Testis (tissue), 3 donors: Measurements from ENCODE around the gene RGS7. TPM values are rescaled to one million over a fixed set of nuclear protein-coding genes. Genes with fewer than 3 reads are reported as not detected.

Experiments
- DNase-seq: peaks from one replicate; pipeline ENCODE4 v3.0.0-alpha.2; 2019
- H3K27ac ChIP-seq, 2 donors: fragments of 200-600 bp; sonication (generic); one replicate each; pipeline ENCODE4 v1.5.1; 2019
- H3K27me3 ChIP-seq: fragments of 200-600 bp; sonication (generic); one replicate; pipeline ENCODE4 v1.5.1; 2019
- H3K36me3 ChIP-seq: fragments of 200-600 bp; sonication (generic); one replicate; pipeline ENCODE4 v1.5.1; 2017; ENCODE audit warnings: low read depth; ENCODE audit errors: missing control alignments
- H3K4me1 ChIP-seq: fragments of 200-600 bp; sonication (generic); one replicate; pipeline ENCODE4 v1.5.1; 2019
- H3K4me3 ChIP-seq, 2 donors: fragments of 200-600 bp; sonication (generic); one replicate each; pipeline ENCODE4 v1.5.1; 2017 to 2019
- H3K9me3 ChIP-seq: fragments of 200-600 bp; sonication (generic); one replicate; pipeline ENCODE4 v1.5.1; 2017
- POLR2A ChIP-seq: fragments of 450-650 bp; IDR thresholded peaks from one replicate; pipeline ENCODE4 v1.6.1; 2017; ENCODE audit warnings: antibody characterized with exemption, mild to moderate bottlenecking, moderate library complexity
- WGBS, 2 donors: methylation state at CpG; one replicate each; pipeline ENCODE4 v1.1.5; 2018; 5-methylcytosine and 5-hydroxymethylcytosine counted together
- intact Hi-C: fragments of 100-400 bp; cut with DNase I; formaldehyde crosslinking; loops from one replicate; pipeline ENCODE4 v1.15.1; 2023; ENCODE audit warnings: low total_unique reads
- polyA plus RNA-seq: library from polyadenylated mRNA; stranded (reverse); fragments of 350-450 nt; fragmentation: Illumina TruSeq; extraction: RNeasy Lipid Tissue Mini Kit (QIAGEN cat#74804); gene quantifications from one replicate; pipeline ENCODE4 v1.2.3, GENCODE V29; 2014; ENCODE audit warnings: low read depth, low replicate concordance; ENCODE audit not compliant: insufficient read depth
- total RNA-seq, 2 donors: library from RNA; depleted of rRNA; stranded (reverse); fragments of >200 nt; gene quantifications; one replicate each; pipeline ENCODE4 v1.2.3, GENCODE V29; 2016
- TF ChIP-seq, protein P1 (sequence below), 3 experiments: fragments of 450-650 bp in 2 of 3; fragments of 200-600 bp in 1 of 3; sonication (generic) in 1 of 3; IDR thresholded peaks; one replicate each; pipeline ENCODE4 v1.5.1; 2016 to 2019; ENCODE audit warnings: antibody characterized with exemption in 3 of 3, mild to moderate bottlenecking in 2 of 3, moderate library complexity in 1 of 3

RGS7 gene
- total and polyA plus RNA-seq, 3 donors from 2014 or later: 5.0 to 6.6 (median 5.4) TPM

DNA sequence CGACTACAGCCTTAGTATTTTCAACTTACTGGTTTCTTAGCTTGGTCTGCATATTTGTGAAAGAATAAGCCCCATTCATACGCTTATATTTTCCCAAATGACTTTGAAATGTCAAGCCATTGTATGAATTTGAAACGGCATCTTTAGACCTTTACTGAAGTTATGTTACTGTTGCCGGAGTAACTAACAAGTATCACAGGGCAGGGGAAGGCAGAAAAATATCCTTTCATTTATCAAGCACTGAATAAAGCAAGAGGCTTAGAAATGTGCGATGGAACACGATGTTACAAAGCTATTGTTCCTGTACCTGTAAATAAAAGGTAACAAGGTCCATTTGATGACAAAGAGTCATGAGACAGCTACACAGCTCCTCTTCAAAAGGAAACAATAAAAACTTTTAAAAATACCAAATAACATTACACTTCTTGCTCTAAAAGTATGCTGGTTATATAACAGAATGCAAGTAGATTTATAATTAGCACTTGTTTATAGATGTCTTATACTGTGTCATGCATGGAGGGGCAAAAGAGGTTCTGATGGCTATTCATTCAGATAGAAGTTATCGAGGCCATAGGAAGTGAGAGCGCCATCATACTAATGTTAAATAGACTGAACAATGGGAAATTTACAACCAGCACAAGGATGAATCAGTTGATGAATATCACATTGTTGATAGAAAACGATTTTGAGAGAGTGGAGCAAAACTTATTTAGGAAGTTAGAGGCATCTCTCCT lies 322.6 kb downstream of the RGS7 start:
- no peak for TF ChIP-seq POLR2A
- TF ChIP-seq, protein P1, sequence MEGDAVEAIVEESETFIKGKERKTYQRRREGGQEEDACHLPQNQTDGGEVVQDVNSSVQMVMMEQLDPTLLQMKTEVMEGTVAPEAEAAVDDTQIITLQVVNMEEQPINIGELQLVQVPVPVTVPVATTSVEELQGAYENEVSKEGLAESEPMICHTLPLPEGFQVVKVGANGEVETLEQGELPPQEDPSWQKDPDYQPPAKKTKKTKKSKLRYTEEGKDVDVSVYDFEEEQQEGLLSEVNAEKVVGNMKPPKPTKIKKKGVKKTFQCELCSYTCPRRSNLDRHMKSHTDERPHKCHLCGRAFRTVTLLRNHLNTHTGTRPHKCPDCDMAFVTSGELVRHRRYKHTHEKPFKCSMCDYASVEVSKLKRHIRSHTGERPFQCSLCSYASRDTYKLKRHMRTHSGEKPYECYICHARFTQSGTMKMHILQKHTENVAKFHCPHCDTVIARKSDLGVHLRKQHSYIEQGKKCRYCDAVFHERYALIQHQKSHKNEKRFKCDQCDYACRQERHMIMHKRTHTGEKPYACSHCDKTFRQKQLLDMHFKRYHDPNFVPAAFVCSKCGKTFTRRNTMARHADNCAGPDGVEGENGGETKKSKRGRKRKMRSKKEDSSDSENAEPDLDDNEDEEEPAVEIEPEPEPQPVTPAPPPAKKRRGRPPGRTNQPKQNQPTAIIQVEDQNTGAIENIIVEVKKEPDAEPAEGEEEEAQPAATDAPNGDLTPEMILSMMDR (IDR thresholded peaks at IDR 0.05): no peak
- no peaks in the 10 kb centered on the region for H3K27me3 ChIP-seq
- H3K4me1 ChIP-seq: no peaks in the 10 kb centered on the region
- WGBS, 2 donors: 76% methylated on average over 9 of the region's 9 CpGs
- intact Hi-C loops: no loop called here
- H3K36me3 ChIP-seq: no peaks in the 10 kb centered on the region
- no peak overlapping the region for H3K4me3 ChIP-seq
- no peaks in the 10 kb centered on the region for H3K9me3 ChIP-seq
- DNase-seq: no peak
- no peak overlapping the region for H3K27ac ChIP-seq

DNA sequence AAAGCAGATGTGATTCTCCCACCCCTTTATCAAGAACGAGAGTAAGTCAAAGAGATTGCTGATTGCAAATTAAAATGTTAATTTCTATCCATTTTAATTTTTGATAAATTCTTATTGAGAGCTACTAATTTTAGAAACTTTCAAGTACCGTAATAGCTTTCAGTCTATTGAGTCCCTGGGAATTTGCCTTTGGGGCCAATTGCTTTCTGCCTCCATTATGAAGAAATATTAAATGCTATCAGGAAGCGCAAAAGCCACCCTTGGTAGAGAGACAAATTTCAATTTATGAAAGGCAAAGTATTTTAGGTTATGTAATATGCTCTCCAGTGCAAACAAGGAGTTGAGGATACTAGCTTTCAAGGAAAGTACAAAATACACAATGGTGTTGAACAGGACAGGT lies 332.2 kb downstream of the RGS7 start:
- no peak overlapping the region for H3K4me3 ChIP-seq
- no peaks in the 10 kb centered on the region for H3K36me3 ChIP-seq
- H3K9me3 ChIP-seq: no peaks in the 10 kb centered on the region
- H3K27me3 ChIP-seq: no peaks in the 10 kb centered on the region
- H3K4me1 ChIP-seq: no peaks in the 10 kb centered on the region
- H3K27ac ChIP-seq: no peak overlapping the region
- intact Hi-C loops: no loop called here
- TF ChIP-seq, protein P1 (IDR thresholded peaks at IDR 0.05): no peak
- no peak for TF ChIP-seq POLR2A
- WGBS, 2 donors: 49 to 56% methylated on average over 3 of the region's 3 CpGs
- no peak for DNase-seq

DNA sequence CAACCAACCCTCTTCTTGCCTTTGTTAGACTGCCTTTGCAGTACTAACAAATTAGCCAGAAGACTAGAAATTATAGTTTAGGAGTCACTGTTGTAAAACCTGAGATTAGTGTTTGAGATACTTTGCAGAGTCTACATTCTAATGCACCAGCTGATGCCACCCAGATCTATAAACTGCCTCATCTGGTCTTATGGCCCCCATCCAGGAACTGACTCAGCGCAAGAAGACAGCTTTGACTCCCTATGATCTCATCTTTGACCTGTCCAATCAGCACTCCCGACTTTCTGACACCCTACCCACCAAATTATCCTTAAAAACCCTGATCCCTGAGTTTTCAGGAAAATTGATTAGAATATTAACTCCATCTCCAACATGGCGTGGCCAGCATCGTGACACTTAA lies 334.6 kb downstream of the RGS7 start:
- Histone ChIP-seq H3K4me3 (no peak overlapping the region), H3K9me3 (no peaks in the 10 kb centered on the region), H3K36me3 (no peaks in the 10 kb centered on the region), H3K27me3 (no peaks in the 10 kb centered on the region), H3K4me1 (no peaks in the 10 kb centered on the region), H3K27ac (no peak overlapping the region)
- DNase-seq: no peak
- TF ChIP-seq POLR2A: no peak
- TF ChIP-seq, protein P1 (IDR thresholded peaks at IDR 0.05): no peak
- WGBS, 2 donors: 86 to 87% methylated on average over 4 of the region's 4 CpGs
- intact Hi-C loops: no loop called here

DNA sequence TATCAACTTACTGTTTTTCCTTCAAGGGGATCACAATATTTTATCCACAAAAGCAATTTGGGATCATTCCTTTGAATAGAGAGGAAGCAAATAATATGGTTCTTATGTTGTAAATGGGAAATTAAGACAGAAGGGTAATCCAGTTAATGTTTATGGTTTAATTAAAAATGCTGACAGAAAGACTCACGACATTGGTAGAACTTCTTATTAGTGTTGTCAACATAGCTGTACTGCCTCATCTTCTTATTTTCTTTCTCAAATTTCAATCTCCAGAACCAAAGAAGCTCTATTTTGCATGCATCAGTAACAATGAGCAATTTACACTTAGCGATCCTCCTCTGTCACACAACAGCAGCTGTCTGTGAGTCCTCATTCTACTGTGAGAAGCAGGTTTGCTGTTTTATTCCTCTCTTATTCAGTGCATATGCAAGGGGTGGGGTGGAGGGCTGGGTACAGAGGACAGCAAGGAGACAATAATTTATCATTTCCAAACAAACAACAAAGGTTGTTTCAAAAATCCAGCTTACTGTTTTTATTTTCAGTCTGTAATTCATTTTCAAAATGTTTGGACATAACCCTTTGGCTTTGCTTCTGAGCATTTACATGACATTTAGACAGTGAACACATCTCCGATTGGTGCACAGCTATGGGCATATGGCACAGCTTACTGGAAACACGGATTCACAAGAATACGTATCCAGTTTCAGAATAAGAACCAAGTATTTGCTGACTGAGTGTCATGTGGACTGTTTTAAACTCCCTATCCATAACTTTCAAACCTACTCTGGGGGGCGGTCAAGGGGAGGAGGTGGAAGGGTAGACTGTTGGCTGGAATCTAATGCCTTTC lies 335.9 kb downstream of the RGS7 start:
- intact Hi-C loops: no loop called here
- WGBS, 2 donors: 83 to 85% methylated on average over 6 of the region's 6 CpGs
- DNase-seq: no peak
- no peak overlapping the region for H3K27ac ChIP-seq
- H3K4me3 ChIP-seq: no peak overlapping the region
- TF ChIP-seq, protein P1 (IDR thresholded peaks at IDR 0.05): no peak
- no peak for TF ChIP-seq POLR2A
- H3K4me1 ChIP-seq: no peaks in the 10 kb centered on the region
- no peaks in the 10 kb centered on the region for H3K9me3 ChIP-seq
- no peaks in the 10 kb centered on the region for H3K36me3 ChIP-seq
- no peaks in the 10 kb centered on the region for H3K27me3 ChIP-seq
